Endothelial cell of hepatic sinusoid (primary cell): Measurements from ENCODE around the gene CTRL.

ENCODE experiments used
- in situ Hi-C: cut with HindIII; loops from 2 replicates; pipeline ENCODE4 v1.10.0; 2017; ENCODE audit warnings: low sequenced_read_pairs

CTRL gene

DNA sequence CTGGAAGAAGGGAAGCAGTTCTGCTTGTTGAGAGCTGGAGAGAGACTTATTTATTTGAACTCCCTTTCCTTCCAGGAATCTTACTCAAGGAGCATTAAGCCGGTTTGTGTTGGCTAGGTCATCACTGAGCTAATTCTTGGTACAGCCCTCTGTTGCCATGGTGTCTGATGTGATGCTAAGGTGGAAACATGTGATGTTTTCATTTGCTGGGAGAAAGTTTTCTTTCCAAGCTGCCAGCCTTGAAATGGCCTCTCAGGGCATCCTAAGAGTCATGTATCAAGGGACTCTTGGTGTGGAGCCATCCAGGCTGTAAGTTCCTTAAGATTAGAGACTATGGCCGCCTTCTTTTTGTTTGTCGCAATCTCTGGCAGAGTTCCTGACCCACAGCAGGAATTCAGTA is 34.4 kb downstream of the CTRL start:
- in situ Hi-C loops = loop anchor here (25.0 kb wide), 1 partner anchor 165 kb away; no protein-coding TSS in a partner anchor

DNA sequence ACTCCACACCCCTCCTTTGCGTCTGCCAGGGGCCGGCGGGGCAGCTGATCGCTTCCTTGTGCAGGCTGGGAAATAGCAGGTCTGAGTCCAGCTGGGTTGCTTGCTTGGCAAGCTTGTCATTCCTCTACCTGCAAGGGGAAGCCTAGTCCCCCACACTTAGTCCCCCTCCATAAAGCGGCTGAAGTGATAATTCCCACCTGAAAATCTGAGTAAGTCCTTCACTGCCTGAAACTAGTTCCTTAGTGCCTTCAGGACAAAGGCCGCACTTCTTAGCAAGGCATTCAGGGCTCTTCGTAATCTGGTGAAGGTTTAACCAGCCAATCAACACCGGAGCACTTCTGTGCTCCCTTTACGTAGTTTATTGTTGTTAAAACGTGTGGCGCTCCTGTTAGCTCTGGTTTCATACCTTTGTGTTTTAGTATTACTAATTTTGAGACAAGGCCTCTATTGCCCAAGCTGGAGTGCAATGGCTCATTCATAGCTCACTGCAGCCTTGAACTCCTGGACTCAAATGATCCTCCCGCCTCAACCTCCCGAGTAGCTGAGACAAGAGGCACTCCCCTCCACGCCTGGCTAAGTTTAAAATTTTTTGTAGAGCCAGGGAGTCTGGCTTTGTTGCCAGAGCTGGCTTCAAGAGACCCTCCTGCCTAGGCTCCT is 37.8 kb downstream of the CTRL start:
- in situ Hi-C loops = loop anchor here (25.0 kb wide), 1 partner anchor 168 kb away; no protein-coding TSS in a partner anchor

DNA sequence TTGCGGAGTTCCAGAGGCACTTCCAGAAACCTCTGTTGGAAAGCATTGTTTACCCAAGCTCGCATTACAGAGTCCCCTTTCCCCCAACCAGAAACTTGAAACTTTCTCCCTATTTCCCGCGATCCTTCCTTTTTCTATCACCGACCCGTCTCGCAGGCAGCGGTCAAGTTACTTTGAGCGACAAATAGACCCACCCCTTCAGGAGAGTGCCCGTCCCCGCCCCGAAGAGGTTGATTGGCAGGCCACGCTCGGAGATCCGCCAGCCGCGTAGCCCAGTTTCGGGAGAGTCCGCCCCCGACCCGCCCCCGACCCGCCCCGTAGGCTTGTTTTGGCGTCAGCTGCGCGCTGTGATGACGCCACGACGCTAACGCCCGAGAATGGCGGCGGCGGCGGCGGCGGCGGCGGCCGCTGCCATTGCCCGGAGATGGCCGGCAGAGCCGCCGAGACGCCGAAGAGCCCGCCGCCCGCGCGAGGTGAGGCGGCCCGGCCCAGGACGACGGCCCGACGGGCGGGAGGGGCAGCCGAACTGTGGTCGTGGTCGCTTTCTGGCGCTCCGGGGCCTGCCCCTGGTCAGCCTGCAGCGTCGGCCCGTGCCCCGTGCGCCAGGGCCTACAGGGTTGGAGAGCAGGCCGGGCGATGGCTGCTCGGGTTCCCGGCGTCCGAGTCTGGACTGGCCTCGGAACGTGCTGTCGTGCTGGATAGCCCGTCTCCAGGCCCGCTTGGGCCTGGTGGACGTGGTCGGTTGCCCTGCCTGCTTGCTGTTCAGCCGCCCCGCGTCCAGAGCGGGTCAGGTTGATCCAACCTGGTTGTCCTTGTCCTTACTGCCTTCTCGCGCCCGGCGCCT is 38.5 kb downstream of the CTRL start, which contains the start of gene PSKH1:
Gene PSKH1 (plus strand): TSS at position 356 of the 844 bp plus-strand sequence. CDS start 15,496 bp downstream, outside the sequence.
- in situ Hi-C loops = loop anchor here (25.0 kb wide), 1 partner anchor 169 kb away; no protein-coding TSS in a partner anchor

DNA sequence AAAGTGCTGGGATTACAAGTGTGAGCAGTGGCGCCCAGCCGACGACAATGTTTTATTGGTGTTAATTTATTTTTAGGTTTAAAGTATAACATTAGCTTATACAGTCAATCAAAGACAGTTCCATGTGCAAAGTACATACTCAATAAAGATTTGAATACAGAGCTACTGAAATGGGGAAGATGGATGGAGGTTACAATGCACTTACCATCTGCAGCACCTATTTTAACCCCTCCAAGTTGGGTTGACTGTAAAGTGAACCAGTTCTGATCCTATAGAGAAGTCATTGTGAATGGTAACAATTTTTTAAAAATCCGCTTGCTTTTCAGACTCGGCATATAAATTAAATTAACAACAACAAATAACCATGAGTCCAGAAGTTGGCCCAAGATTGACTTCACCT is 39.3 kb downstream of the CTRL start:
- in situ Hi-C loops = loop anchor here (25.0 kb wide), 1 partner anchor 170 kb away; no protein-coding TSS in a partner anchor

DNA sequence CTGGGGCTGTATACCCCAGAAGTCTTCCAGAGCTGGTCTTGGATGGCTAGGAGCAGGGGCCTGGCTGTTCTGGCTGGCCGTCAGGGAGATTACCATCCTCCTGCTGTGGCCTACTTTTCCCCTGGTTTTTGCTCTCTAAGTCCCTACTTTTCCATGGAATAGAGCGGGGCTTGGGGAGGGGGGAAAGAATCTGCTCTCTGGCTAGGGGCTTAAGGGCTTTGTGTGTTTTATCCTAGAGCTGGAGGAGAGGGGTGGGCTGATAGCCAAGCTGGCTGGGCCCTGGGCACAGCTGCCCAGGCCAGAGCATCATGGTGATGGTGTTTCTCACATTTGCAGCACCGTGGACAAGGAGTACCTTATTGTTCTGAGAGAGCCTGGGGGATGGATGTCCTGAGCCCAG is 43.3 kb downstream of the CTRL start:
- in situ Hi-C loops = loop anchor here (5.0 to 25.0 kb wide), 4 partner anchors 66 to 174 kb away; partner anchors contain the start of gene GFOD2

DNA sequence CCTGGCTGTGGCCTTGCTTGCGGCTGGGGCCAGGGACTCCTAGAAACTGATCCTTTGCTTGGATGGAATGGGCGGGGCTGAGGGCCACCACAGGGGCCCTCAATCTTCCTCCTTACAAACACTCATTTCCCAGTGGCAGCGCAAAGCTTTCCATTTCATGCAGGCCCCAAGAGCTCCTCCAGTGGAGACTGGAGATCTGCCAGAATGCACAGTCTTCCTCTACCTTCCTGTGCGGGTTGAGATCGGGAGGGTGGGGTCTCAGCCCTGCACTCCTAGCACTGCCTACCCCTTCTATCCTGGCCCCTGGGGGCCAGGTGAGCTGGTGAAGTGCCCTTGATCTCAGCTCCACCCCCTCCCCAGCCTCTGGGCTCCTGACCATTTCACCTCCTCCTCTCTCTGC is 45.3 kb downstream of the CTRL start:
- in situ Hi-C loops = loop anchor here (5.0 to 25.0 kb wide), 4 partner anchors 64 to 176 kb away; partner anchors contain the start of gene GFOD2

DNA sequence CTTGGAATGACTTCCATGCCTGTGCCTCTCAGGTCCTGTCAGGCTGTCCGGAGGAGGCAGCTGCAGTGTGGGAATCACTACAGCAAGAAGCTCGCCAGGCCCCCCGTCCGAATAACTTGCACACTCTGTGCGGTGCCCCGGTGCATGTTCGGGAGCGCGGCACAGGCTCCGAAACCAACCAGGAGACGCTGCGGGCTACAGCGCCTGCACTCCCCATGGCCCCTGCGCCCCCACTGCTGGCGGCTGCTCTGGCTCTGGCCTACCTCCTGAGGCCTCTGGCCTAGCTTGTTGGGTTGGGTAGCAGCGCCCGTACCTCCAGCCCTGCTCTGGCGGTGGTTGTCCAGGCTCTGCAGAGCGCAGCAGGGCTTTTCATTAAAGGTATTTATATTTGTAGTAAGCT is 45.7 kb downstream of the CTRL start:
- in situ Hi-C loops = loop anchor here (5.0 to 25.0 kb wide), 4 partner anchors 64 to 176 kb away; partner anchors contain the start of gene GFOD2

DNA sequence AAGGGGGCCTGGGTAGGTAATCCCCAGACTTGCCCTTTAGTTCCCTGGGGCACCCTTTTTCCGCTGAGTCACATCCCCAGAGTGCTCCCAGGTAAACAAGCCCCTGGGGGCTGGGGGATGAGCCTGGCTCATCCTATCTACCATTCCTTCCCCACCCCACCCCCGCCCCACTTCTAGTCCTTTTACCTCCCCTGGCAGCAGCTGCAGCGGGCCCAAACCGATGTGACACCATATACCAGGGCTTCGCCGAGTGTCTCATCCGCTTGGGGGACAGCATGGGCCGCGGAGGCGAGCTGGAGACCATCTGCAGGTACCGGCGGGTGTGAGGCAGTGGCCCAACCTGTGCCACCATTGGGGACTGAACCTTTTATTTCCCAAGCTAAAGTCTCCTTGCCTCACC is 46.1 kb downstream of the CTRL start:
- in situ Hi-C loops = loop anchor here (5.0 to 25.0 kb wide), 4 partner anchors 63 to 177 kb away; partner anchors contain the start of gene GFOD2

DNA sequence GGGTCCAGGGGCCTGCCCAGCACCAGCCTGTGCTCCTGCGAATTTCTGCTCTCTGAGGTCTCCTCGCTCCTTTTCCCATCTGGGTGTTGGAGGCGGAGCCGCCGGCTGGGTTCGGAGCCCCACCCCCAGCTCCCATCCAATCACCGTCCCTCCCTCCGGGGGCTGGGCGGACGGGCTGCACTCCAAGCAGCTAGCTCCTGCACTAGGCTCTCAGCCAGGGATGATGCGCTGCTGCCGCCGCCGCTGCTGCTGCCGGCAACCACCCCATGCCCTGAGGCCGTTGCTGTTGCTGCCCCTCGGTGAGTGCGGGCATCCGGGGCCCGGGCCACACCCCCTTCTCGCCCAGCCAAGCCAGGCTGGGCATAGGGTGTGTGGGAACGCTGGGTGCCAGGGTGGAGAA is 47.0 kb downstream of the CTRL start, which contains the start of gene NRN1L:
Gene NRN1L (plus strand): TSS at position 202 of the 400 bp plus-strand sequence. CDS start 19 bp downstream, at position 221.
- in situ Hi-C loops = loop anchor here (5.0 to 25.0 kb wide), 4 partner anchors 62 to 178 kb away; partner anchors contain the start of gene GFOD2

DNA sequence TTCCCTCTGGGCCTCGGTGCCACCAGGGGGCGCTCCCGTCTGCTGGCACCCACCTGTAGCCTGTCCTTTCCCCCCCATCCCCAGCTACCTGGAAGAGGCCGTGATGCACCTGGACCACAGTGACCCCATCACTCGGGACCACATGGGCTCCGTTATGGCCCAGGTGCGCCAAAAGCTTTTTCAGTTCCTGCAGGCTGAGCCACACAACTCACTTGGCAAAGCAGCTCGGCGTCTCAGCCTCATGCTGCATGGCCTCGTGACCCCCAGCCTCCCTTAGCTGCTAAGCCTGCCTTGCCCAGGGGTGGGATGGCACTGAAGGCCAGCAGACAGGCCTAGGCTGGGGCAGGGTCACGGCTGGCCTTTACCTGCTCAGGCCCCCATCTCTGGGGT is 47.8 kb downstream of the CTRL start:
- in situ Hi-C loops = loop anchor here (10.0 to 25.0 kb wide), 2 partner anchors 121 to 178 kb away; no protein-coding TSS in a partner anchor

DNA sequence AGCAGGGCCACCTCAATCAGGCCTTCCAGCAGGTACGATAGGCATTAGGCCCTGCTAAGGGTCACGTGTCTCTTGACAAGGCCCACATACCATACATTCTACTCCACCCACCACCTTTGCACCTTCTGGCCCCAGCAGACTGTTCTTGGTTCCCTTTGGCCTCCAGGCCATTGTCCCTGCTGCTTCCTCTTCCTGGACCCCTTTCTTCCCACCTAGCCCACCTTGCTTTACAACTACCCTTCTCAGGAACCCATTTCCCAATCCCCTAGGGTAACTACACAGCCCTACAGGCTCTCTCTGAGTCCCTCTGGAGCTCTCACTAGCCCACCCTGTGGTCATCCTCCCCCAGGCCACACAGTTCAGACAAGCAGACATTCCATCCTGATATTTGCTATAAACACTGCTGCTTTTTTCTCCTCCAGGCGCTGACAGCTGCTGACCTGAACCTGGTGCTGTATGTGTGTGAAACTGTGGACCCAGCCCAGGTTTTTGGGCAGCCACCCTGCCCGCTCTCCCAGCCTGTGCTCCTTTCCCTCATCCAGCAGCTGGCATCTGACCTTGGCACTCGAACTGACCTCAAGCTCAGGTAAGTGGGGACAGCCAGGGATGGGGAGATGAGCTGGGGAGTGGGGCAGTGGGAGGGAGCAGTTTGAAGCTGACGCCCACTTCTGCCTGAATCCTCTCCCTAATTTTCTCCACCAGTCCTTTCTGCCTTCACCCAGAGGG is 48.4 kb downstream of the CTRL start:
- in situ Hi-C loops = loop anchor here (10.0 to 25.0 kb wide), 2 partner anchors 121 to 179 kb away; no protein-coding TSS in a partner anchor

DNA sequence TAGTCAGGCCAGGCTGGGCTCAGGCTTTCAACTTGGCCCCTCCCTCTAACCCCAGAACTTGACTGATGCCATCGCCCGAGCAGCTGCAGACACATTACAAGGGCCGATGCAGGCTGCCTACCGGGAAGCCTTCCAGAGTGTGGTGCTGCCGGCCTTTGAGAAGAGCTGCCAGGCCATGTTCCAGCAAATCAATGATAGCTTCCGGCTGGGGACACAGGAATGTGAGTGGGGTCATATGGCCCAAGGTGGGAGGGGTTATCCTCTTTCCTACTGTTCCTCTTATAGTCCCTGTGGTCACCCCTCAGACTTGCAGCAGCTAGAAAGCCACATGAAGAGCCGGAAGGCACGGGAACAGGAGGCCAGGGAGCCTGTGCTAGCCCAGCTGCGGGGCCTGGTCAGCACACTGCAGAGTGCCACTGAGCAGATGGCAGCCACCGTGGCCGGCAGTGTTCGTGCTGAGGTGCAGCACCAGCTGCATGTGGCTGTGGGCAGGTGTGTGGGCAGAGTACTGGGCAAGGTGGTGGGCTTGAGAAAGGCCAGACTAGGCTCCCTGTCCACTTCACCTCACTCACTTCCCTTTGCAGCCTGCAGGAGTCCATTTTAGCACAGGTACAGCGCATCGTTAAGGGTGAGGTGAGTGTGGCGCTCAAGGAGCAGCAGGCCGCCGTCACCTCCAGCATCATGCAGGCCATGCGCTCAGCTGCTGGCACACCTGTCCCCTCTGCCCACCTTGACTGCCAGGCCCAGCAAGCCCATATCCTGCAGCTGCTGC is 49.1 kb downstream of the CTRL start:
- in situ Hi-C loops = loop anchor here (10.0 to 25.0 kb wide), 2 partner anchors 122 to 180 kb away; no protein-coding TSS in a partner anchor

DNA sequence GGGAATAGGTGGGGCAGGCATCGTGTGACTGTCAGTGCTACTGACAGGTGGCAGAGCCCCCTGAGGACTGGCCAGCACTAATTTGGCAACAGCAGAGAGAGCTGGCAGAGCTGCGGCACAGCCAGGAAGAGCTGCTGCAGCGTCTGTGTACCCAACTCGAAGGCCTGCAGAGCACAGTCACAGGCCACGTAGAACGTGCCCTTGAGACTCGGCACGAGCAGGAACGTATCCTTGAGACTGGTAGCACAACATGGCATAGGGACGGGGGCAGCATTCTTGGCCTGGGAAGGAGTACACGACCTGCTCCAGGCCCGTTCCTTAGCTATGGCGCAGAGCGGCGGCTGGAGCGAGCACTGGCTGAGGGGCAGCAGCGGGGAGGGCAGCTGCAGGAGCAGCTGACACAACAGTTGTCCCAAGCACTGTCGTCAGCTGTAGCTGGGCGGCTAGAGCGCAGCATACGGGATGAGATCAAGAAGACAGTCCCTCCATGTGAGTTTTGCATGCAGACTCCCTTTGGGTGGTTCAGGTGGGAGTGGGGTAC is 50.0 kb downstream of the CTRL start:
- in situ Hi-C loops = loop anchor here (10.0 to 25.0 kb wide), 2 partner anchors 123 to 181 kb away; no protein-coding TSS in a partner anchor

DNA sequence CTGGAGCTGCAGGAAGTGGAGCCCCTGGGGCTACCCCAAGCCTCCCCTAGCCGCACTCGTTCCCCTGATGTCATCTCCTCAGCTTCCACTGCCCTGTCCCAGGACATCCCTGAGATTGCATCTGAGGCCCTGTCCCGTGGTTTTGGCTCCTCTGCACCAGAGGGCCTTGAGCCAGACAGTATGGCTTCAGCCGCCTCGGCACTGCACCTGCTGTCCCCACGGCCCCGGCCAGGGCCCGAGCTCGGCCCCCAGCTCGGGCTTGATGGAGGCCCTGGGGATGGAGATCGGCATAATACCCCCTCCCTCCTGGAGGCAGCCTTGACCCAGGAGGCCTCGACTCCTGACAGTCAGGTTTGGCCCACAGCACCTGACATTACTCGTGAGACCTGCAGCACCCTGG is 51.1 kb downstream of the CTRL start:
- in situ Hi-C loops = loop anchor here (10.0 to 25.0 kb wide), 2 partner anchors 124 to 182 kb away; no protein-coding TSS in a partner anchor

DNA sequence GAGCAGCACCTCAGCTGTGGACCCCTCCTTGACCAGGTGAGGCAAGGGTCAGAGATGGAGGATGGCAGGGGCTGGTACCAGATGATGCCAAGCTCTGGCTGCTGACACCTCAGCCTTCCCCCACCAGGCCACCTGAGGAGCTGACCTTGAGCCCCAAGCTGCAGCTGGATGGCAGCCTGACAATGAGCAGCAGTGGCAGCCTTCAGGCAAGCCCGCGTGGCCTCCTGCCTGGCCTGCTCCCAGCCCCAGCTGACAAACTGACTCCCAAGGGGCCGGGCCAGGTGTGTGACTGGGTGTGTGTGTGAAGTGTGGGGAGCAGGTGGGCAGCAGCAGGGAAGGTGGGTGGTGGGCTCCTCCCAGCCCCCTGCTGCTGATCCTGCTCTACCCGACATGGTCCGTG is 51.7 kb downstream of the CTRL start:
- in situ Hi-C loops = loop anchor here (10.0 to 25.0 kb wide), 2 partner anchors 125 to 182 kb away; no protein-coding TSS in a partner anchor
